AG04450 (cell line): ENCODE results near the gene NPHP4. TPM values are rescaled to one million over a fixed set of nuclear protein-coding genes. Genes with fewer than 3 reads are reported as not detected.

Source experiments
- CTCF ChIA-PET: fragments of 300-600, 350-600 bp; formaldehyde crosslinking; extraction: SDS; loops from one replicate; lab custom pipeline; 2022; ENCODE audit warnings: antibody characterized with exemption, inconsistent platforms; lab: Charles Lee
- POLR2A ChIA-PET: fragments of 350-600 bp; formaldehyde crosslinking; extraction: SDS; loops from one replicate; lab custom pipeline; 2021; ENCODE audit warnings: antibody characterized with exemption, inconsistent platforms; lab: Yijun Ruan, JAX
- DNase-seq: peaks from one replicate; pipeline ENCODE4 v3.0.0-alpha.2; 2011; ENCODE audit warnings: low read depth, low spot score
- H3K27ac ChIP-seq: one replicate; pipeline ENCODE4 v1.5.1; 2012; ENCODE audit warnings: low read depth, low read length, control low read depth
- H3K27me3 ChIP-seq: one replicate; pipeline ENCODE4 v1.6.0; 2012; ENCODE audit warnings: low read length; ENCODE audit not compliant: control insufficient read depth, insufficient read depth
- H3K4me3 ChIP-seq: 2 replicates; pipeline ENCODE4 v1.5.1; 2011; ENCODE audit warnings: mild to moderate bottlenecking, low read depth, low read length, control low read depth
- H3K9me3 ChIP-seq: 2 replicates; pipeline ENCODE4 v1.5.1; 2012; ENCODE audit warnings: low read length; ENCODE audit not compliant: control insufficient read depth, insufficient read depth
- CTCF ChIP-seq: IDR thresholded peaks from 2 replicates; pipeline ENCODE4 v1.5.1; 2011; ENCODE audit warnings: low read depth, low read length, control low read depth, inconsistent platforms
- polyA plus RNA-seq: library from polyadenylated mRNA; depleted of rRNA; stranded (reverse); fragments of >200 nt; gene quantifications from 2 replicates; pipeline ENCODE4 v1.2.3, GENCODE V29; 2011

Gene NPHP4
- polyA plus RNA-seq, 1 experiment, result 1.6 TPM

GRCh38 chr1:6039031-6039430 lies 46.8 kb upstream of the NPHP4 start:
- H3K9me3 ChIP-seq, result no peaks in the 10 kb centered on the region
- ChIA-PET POLR2A (no interaction called here), CTCF (interaction anchor here (1.2 kb wide), 1 partner anchor 206 kb away, joined by 3 read pairs; no protein-coding TSS in a partner anchor)
- no peak for TF ChIP-seq CTCF
- no peak overlapping the region for H3K4me3 ChIP-seq
- H3K27ac ChIP-seq, result no peak overlapping the region
- no peak for DNase-seq
- H3K27me3 ChIP-seq, result peaks cover 11% of the 10 kb centered on the region

GRCh38 chr1:6038603-6039002 lies 46.4 kb upstream of the NPHP4 start:
- peaks cover 11% of the 10 kb centered on the region for H3K27me3 ChIP-seq
- H3K4me3 ChIP-seq, result no peak overlapping the region
- no peaks in the 10 kb centered on the region for H3K9me3 ChIP-seq
- ChIA-PET CTCF (interaction anchor here (1.2 kb wide), 1 partner anchor 206 kb away, joined by 3 read pairs; no protein-coding TSS in a partner anchor), POLR2A (no interaction called here)
- no peak overlapping the region for H3K27ac ChIP-seq
- no peak for DNase-seq
- TF ChIP-seq CTCF, result no peak

DNA sequence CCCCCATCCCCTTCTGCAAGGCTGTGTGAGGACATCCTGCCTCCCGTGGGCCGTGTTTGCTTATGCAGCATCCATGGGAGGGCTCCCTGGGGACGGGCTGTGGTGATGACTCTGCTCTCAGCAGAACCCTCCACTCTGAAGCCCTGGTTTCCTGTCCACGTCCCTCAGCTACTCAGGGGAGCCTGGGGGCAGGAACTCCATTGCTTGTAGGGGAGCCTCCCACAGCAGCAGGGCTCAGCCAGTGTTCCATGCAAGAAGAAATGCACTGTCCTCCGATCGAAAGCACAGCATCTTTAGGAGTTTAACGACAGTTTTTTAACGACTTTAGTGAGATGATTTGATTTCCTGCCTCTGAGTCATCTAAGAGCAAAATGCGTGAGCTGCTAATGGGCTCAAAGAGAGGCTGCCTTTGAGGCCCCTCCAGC lies 45.1 kb upstream of the NPHP4 start:
- ChIA-PET POLR2A (no interaction called here), CTCF (no interaction called here)
- DNase-seq, result no peak
- TF ChIP-seq CTCF, result no peak
- Histone ChIP-seq H3K4me3 (no peak overlapping the region), H3K27me3 (peaks cover 11% of the 10 kb centered on the region), H3K27ac (no peak overlapping the region), H3K9me3 (no peaks in the 10 kb centered on the region)

DNA sequence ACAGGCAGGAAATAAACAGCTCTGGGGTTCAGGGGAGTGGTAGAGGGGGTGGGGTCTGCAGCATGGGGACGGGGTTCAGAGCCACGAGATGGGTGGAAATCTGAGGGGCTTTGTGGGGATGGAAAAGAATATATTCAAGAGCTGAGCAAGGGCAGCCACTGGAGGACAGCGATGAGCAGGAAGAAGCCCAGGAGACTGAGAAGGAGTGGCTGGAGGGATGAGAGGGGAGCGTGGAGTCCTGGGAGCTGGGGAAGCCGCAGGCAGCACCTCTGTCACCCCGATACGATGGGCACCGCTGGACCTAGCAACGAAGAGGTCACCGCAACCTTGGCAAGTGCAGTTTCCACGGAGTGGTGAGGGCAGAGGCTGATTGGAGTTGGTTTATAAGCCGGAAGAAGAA lies 43.5 kb upstream of the NPHP4 start:
- CTCF ChIA-PET, result no interaction called here
- H3K9me3 ChIP-seq, result no peaks in the 10 kb centered on the region
- TF ChIP-seq CTCF, result no peak
- POLR2A ChIA-PET, result no interaction called here
- no peak overlapping the region for H3K27ac ChIP-seq
- peaks cover 8% of the 10 kb centered on the region for H3K27me3 ChIP-seq
- DNase-seq, result no peak
- no peak overlapping the region for H3K4me3 ChIP-seq

DNA sequence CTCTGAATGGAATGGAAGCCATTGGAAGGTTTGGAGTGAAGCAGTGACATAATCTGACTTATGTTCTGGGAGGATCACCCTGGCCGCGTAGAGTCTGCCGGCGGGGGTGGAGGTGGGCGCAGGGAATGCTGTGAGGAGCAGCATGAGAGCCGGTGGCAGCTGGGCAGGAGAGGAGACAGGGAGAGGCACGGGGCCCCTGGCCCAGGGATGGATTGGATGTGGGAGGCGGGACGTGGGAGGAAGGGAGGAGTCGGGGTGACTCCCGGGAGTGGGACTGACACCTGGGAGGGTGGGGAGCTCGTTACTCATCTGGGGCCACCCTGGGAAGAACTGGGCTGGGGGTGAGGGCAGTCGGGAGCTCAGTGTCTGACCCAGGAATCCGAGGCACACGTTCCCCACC lies 43.1 kb upstream of the NPHP4 start:
- no peak for DNase-seq
- CTCF ChIA-PET, result no interaction called here
- peaks cover 8% of the 10 kb centered on the region for H3K27me3 ChIP-seq
- H3K27ac ChIP-seq, result no peak overlapping the region
- no peaks in the 10 kb centered on the region for H3K9me3 ChIP-seq
- TF ChIP-seq CTCF, result no peak
- POLR2A ChIA-PET, result no interaction called here
- H3K4me3 ChIP-seq, result no peak overlapping the region
